NB4 (cell line): ENCODE data around the gene ARHGAP18.

ENCODE experiments used
- CTCF ChIP-seq: IDR thresholded peaks from one replicate; pipeline ENCODE4 v1.5.1; 2012; ENCODE audit warnings: low read depth, low read length
- MAX ChIP-seq: IDR thresholded peaks from 2 replicates; pipeline ENCODE4 v1.6.1; 2011; ENCODE audit warnings: low read depth, low read length
- POLR2A ChIP-seq: IDR thresholded peaks from 2 replicates; pipeline ENCODE4 v1.6.1; 2011; ENCODE audit warnings: mild to moderate bottlenecking; ENCODE audit not compliant: insufficient read length; ENCODE audit errors: extremely low read depth

DNA sequence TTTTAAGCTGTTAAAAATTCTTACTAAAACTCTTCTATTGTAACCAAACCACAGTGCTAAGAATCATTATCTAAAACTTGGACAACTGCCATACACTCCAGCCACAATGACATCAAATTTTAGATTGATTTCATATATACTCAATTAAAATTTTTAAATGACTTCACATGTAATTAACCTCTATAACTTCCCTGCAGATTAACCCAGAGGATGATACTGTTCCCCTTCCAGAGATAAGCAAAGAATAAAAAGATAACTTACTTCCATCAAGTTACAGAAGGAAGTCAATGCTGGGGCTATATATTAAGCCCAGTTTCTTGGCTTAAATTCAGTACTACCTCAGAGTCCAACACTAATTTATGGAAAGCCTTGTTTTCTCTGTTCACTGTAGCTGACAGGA is 71.3 kb downstream of the ARHGAP18 start:
- TF ChIP-seq CTCF = no peak
- TF ChIP-seq POLR2A = no peak
- TF ChIP-seq MAX = no peak
